Body of pancreas (tissue), 4 donors: ENCODE measurements around the gene ATF6. TPM values are rescaled to one million over a fixed set of nuclear protein-coding genes. Genes with fewer than 3 reads are reported as not detected.

Experiments
- ATAC-seq: fragments of 150-250 bp; one replicate; pipeline ENCODE4 v1.9.1; 2016
- DNase-seq, 4 donors: peaks; one replicate each; pipeline ENCODE4 v3.0.0-alpha.2; 2019
- H3K27ac ChIP-seq, 4 donors: fragments of 200-600 bp; sonication (generic); 1 replicate in 3 of 4; 2 replicates in 1 of 4; pipeline versions ENCODE4 v1.5.1 to v1.6.1; 2016 to 2019; ENCODE audit warnings: mild to moderate bottlenecking in 1 of 4, mixed read lengths in 1 of 4, moderate library complexity in 1 of 4
- H3K27me3 ChIP-seq, 2 donors: fragments of 200-600 bp; sonication (generic); one replicate each; pipeline ENCODE4 v1.6.0; 2016; ENCODE audit warnings: mild to moderate bottlenecking in 1 of 2
- H3K36me3 ChIP-seq, 2 donors: fragments of 200-600 bp; sonication (generic); replicated peaks in 1 of 2; 2 replicates each; pipeline ENCODE4 v1.5.1; 2016; ENCODE audit warnings: low read depth in 2 of 2; ENCODE audit not compliant: insufficient read depth in 1 of 2
- H3K4me1 ChIP-seq: fragments of 200-600 bp; sonication (generic); one replicate; pipeline ENCODE4 v1.6.0; 2016
- H3K4me3 ChIP-seq, 2 donors: fragments of 200-600 bp; sonication (generic); 1 replicate in 1 of 2; 2 replicates in 1 of 2; pipeline ENCODE4 v1.5.1; 2016 to 2019
- H3K9me3 ChIP-seq, 3 donors: fragments of 200-600 bp; sonication (generic); 1 replicate in 2 of 3; 2 replicates in 1 of 3; pipeline ENCODE4 v1.5.1; 2016
- POLR2A ChIP-seq, 3 donors: fragments of 450-650 bp; IDR thresholded peaks; one replicate each; pipeline ENCODE4 v1.6.1; 2016; ENCODE audit warnings: antibody characterized with exemption in 3 of 3, mild to moderate bottlenecking in 2 of 3
- WGBS, 2 donors: methylation state at CpG; one replicate each; pipeline ENCODE4 v1.1.5; 2017; 5-methylcytosine and 5-hydroxymethylcytosine counted together
- intact Hi-C: fragments of 100-400 bp; cut with DNase I; formaldehyde crosslinking; loops from one replicate; pipeline ENCODE4 v1.15.1; 2023
- total RNA-seq, 2 donors: library from RNA; depleted of rRNA; stranded (reverse); fragments of >200 nt; gene quantifications; one replicate each; pipeline ENCODE4 v1.1.0, GENCODE V29; 2016
- TF ChIP-seq, protein P1 (sequence below), 7 experiments: fragments of 450-650 bp in 4 of 7; fragments of 200-600 bp in 3 of 7; sonication (generic) in 3 of 7; IDR thresholded peaks; one replicate each; pipeline ENCODE4 v1.5.1; 2016 to 2019; ENCODE audit warnings: antibody characterized with exemption in 7 of 7

ATF6 gene
- total RNA-seq, 2 donors from 2014 or later: 12.5 to 16.3 TPM

DNA sequence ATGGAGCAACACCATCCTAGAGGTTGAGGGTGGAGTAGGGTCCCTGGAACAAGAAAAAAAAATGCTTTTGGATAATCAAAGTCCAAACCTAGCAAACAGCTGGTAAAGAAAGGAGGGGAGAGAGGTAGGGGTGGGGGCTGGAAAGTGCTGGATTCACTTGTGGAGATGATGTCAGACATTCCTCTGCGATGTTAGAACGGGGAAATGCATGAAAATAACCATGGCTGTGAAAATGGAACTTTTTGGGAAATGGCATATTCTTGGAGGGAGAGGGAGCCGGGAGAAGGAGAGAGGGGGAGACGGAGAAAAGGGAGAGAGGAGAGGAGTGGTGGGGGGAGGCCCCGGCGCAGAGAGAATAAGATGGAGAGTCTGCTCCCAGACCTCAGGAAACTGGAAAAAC lies 203.9 kb downstream of the ATF6 start:
- H3K4me1 ChIP-seq: no peaks in the 10 kb centered on the region
- no peaks in the 10 kb centered on the region for H3K27me3 ChIP-seq
- intact Hi-C loops: no loop called here
- TF ChIP-seq, protein P1, sequence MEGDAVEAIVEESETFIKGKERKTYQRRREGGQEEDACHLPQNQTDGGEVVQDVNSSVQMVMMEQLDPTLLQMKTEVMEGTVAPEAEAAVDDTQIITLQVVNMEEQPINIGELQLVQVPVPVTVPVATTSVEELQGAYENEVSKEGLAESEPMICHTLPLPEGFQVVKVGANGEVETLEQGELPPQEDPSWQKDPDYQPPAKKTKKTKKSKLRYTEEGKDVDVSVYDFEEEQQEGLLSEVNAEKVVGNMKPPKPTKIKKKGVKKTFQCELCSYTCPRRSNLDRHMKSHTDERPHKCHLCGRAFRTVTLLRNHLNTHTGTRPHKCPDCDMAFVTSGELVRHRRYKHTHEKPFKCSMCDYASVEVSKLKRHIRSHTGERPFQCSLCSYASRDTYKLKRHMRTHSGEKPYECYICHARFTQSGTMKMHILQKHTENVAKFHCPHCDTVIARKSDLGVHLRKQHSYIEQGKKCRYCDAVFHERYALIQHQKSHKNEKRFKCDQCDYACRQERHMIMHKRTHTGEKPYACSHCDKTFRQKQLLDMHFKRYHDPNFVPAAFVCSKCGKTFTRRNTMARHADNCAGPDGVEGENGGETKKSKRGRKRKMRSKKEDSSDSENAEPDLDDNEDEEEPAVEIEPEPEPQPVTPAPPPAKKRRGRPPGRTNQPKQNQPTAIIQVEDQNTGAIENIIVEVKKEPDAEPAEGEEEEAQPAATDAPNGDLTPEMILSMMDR (IDR thresholded peaks at IDR 0.05): no peak
- TF ChIP-seq POLR2A (IDR thresholded peaks at IDR 0.05): no peak
- no peak overlapping the region for H3K4me3 ChIP-seq
- H3K27ac ChIP-seq: no peak overlapping the region
- DNase-seq: no peak
- 76 to 85% methylated on average over 6 of the region's 6 CpGs for WGBS, 2 donors
- H3K36me3 ChIP-seq: peaks cover 0 to 3% of the 10 kb centered on the region in 2 donors
- ATAC-seq: no peak
- no peaks in the 10 kb centered on the region for H3K9me3 ChIP-seq

DNA sequence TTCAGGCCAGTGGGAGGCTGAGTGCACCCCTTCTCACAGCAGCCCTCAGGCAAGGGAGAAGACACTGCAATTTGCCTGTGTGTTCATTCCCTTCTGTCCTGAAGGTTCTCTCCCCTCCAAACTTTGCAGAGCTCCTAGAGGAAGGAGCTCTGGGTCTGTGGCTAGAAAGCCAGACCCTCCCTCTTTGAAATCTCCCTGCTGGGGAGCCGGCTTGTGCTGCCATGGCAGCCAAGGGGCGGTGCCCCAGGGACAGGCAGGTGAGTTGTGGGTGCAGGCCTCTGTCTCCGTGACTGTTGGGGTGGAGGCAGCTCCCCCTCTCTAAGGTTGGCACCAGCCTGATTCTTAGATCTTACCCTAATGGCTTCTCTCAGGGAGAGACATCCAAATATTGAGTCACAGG lies 204.5 kb downstream of the ATF6 start:
- ATAC-seq: no peak
- Histone ChIP-seq H3K4me3 (no peak overlapping the region), H3K27ac (no peak overlapping the region), H3K4me1 (no peaks in the 10 kb centered on the region), H3K9me3 (no peaks in the 10 kb centered on the region), H3K36me3 (peaks cover 0 to 3% of the 10 kb centered on the region in 2 donors), H3K27me3 (no peaks in the 10 kb centered on the region)
- intact Hi-C loops: no loop called here
- no peak for DNase-seq
- WGBS, 2 donors: 48 to 65% methylated on average over 3 of the region's 3 CpGs
- TF ChIP-seq POLR2A (IDR thresholded peaks at IDR 0.05): no peak
- TF ChIP-seq, protein P1 (IDR thresholded peaks at IDR 0.05): no peak

DNA sequence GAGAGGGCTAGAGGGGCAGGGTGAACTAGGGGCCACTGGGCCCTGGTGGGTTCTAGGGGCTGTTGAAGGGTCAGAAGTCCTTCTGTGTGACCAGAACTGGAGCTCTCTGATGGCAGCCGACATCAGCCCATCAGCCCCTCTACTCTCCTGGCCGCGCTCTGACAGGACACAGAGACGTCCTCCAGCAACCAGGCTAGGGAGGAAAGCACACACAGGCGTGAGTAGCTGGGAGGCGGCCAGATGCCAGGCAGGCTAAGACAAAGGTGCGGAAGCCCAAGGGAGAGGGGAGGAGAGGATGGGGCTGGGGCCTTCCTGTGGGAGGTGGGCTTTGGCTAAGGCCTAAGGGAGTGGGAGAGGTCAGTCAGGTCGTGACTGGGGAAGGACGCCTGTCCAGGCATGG lies 206.7 kb downstream of the ATF6 start:
- WGBS, 2 donors: 78 to 82% methylated on average over 9 of the region's 9 CpGs
- intact Hi-C loops: no loop called here
- no peaks in the 10 kb centered on the region for H3K27me3 ChIP-seq
- no peaks in the 10 kb centered on the region for H3K9me3 ChIP-seq
- H3K36me3 ChIP-seq: no peaks in the 10 kb centered on the region
- H3K4me3 ChIP-seq: no peak overlapping the region
- H3K27ac ChIP-seq: no peak overlapping the region
- TF ChIP-seq POLR2A (IDR thresholded peaks at IDR 0.05): no peak
- TF ChIP-seq, protein P1 (IDR thresholded peaks at IDR 0.05): no peak
- H3K4me1 ChIP-seq: no peaks in the 10 kb centered on the region
- ATAC-seq: no peak
- no peak for DNase-seq

DNA sequence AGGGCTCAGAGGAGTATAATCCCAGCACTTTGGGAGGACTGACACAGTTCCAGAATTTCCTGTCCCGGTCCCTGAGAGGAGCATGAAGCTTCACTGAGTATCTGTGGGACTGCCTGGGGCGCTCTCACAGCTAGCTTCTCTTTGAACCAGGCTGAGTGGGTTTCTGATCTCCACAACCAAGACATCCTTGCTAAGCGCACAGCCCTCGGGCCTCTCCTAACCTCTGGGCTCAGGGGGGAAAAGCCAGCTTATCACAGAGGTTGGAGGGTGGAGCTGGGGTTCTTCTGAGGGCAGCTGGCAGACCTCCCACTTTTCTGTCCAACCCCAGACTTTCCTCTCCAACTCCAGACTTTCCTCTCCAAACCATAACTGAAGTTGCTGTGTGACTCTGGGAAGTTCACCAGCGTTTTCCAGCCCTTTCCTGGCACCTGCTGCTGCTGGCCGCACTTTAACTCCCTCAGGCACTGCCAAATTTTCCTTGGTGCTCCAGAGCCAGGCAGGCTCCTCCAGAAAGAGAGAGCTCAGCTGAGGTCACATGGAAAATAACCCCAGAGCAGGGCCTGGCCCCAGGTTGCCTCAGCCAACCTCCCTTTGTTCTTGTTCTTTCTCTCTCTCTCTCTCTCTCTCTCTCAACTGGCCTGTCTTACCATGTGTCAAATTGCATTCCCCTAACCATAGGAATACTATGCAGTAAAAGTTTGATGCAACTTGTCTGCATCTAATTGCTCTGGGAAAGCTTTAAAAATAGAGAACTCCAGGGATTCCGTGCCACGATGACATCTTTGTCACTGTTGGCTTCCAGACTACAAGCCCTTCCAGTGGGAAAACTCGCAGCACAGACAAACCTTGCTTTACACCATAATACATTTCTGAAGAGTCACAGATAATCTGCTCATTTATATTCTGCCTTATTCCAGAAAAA lies 208.1 kb downstream of the ATF6 start:
- TF ChIP-seq POLR2A (IDR thresholded peaks at IDR 0.05): no peak
- TF ChIP-seq, protein P1 (IDR thresholded peaks at IDR 0.05): no peak
- ATAC-seq: no peak
- H3K27ac ChIP-seq: no peak overlapping the region

More for the DNA sequence above, 208.1 kb downstream of the ATF6 start:
- DNase-seq: no peak
- no peaks in the 10 kb centered on the region for H3K4me1 ChIP-seq
- no peaks in the 10 kb centered on the region for H3K36me3 ChIP-seq
- WGBS, 2 donors: 61 to 67% methylated on average over 9 of the region's 9 CpGs
- no peaks in the 10 kb centered on the region for H3K9me3 ChIP-seq
- H3K27me3 ChIP-seq: no peaks in the 10 kb centered on the region
- intact Hi-C loops: no loop called here
- H3K4me3 ChIP-seq: no peak overlapping the region
